NCI-H2107 (cell line): Measurements from ENCODE around the gene HOXD9.

Experiments
- DNase-seq: peaks from one replicate; lab custom pipeline; 2025; lab: John Stamatoyannopoulos, UW

Gene HOXD9

DNA sequence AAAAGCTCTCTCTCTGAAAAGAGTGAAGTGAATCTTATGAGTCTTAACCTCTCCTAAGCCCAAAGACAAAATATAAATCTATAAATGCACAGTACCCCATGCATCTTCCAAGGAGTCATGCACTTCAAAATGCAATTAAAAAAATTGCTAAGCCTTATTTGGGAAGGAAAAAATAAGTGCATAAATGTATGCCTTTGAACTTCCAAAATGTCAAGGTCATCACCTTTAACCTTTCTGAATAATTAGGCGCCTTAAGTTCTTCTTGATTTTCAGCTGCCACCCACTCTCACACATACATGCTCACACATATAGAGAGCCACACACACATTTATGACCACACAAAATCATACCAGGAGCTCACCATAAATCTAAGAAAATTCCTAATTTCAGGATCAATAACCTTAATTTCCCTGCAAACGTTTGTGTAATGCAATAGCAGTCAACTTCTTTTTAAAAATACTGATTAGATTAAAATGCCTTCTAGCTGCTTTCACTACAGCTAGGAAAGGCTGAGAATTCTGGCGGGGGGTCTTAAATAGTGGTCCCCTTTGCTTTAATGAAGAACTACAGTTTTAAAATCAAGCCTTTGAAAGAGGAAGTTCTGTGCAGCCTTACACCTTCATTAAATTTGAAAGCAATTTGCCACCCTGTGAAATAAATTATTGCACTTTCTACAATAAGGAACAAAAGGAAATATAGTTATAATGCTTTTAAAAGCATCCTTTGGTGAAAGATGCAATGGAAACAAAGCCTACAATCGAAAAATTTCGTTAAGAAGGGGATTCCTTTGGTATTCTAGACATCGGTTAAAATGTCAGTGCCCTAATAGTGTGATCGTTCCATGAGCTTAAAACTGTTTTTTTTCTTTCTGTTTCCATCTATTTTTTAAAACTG is 11.9 kb upstream of the HOXD9 start:
- DNase-seq: no peak

DNA sequence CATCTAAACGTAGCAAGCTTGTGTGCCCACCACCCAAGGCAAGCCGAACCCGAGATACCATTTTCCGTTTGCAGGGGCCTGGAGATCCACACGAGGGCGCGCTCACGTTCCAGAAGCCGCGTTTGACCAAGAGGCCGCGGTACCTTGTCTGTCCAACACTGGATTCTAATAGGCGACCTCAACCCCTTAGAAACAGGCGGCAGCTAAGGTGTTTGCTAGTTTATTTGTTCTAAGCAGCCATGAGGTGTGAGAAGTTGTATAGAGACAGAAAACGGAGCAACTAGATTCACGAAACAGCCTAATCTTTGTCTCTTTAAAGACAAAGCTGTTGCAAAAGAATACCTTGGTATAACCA is 11.2 kb upstream of the HOXD9 start:
- peak; percentile 82 for DNase-seq

DNA sequence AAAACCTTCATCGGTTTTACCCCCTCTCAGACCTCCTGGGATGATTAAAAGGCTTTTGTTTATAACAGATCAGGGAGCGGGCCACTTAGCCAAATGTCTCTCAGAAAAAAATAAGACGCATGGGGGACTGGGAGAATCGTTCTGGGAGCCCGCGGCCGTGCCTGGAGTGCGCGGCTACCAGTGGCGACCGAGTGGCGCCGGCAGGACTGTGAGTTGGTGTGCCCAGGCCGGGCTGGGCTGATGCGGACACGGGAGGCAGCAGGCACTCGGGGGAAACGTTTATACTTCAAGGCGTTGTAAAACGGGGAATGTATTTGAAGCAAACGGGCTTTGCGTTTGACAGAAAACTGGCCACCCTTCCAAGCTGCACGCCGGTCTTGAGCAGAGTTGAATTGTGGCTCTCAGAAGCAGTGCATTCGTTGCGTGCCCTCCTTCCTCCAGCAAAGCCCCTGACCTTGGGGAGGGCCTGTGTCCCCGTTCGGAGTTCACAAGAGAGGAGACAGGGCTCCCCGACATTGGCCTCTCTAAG is 10.6 kb upstream of the HOXD9 start:
- no peak for DNase-seq

DNA sequence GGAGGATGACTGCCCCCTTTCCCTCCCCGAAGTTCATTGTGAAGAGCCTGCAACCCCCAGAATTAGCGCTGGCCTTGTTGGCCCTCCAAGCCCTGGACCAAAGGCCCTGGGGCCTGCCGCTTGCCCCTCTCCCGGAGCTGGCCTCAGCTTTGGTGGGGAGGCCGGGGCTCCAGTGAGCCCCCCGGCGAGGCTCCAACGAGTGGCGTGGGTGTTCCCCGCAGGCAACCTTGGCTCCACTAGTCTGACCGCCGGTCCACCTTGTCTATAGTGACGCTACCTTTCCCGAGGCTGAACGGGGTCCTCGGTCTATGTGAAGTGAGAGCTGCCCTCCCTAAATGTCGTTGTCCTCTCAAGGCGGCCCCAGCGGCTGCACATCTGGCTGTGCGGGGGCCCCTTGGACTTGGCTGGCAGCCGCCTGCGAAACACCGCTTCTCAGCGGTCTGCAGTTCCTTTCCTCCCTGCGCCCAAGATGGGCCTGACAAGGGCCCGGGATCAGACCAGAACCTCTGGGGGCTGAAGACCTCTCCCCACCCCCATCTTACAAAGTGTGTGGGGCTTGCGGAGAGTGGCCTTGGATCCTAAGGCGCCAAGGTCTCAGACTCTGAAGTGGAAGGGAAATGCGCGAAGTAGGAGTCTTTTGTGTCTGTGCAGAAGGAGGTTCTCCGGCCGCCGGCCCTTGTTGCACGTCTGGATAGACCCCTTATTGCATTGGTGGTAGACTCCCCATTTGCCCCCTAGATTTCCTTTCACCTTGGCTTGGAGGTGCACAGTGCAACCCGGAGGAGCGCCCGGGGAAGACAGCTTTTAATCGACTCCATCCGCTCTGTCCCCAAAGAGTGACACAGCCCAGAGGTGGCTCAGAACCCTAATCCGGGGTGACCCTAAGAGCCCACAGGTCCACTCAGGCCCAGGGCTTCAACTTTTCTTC is 9.9 kb upstream of the HOXD9 start:
- no peak for DNase-seq

DNA sequence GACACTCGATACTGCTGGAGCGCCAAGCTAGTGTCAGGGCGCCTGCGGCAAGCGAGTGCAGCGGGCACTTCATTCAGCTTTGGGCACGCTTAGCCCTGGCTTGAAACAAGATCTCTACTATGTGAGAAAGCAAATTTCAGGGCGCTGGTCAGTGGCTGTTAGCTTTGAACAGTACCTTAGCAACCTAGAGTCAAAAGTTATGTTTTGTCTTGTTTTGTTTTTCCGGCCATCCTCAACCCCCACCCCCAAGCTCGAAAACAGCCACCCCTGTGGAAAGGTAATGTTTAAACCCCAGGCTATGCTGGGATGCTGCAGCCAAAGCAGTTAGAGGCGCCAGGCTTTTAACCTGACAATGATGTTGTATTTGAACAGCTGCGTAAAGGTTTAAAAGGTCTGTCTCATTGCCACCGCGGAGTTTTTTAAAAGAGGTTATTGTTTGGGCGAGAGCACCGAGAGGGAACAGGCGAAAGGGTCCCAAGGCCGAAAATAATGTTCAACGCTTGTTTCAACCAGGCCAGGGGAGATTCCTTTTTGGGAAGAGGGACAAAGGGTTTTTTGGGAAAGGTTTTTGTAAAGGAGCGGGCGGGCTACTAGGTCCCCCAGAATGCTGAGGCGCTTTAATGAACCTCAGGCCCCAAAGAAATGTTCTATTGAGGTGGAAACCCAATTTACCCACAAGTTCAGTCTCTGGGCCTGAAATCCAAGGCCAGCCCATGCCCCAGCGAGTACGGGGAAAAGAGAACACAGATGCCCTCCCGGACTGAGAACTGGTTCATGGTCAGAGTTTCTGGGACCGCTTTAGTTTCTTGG is 8.2 kb upstream of the HOXD9 start:
- no peak for DNase-seq

DNA sequence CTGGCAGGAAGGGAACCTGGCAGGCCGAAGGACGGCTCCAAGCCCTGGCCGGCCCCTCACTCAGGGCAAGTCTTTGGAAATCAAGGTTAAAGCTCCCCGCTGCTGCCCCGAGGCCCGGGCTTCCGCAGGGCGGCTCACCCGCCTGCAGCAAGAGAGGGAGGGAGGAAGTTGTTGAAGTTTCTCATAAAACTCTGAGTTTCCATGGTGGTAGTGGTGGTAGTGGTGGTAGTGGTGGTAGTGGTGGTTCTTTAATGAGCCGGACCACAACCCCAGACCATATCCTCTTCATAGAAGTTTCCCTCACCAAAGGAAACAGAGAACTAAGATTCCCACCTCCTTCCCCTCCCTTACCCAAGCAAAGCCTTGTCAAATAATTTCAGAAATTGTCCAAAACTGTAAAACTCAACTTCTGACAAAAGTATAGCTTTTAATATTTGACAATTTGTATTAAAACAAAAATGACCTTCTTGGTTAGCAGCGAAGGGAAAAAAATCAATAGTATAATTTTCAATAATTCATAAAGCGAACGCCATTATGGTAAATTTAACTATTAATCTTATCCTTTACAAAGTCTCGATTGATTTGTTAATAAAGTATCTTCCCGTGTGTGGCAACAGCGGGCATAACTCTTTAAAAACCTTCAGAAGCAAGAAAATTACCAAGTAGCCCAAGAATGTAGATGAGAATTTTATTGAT is 7.4 kb upstream of the HOXD9 start:
- no peak for DNase-seq

DNA sequence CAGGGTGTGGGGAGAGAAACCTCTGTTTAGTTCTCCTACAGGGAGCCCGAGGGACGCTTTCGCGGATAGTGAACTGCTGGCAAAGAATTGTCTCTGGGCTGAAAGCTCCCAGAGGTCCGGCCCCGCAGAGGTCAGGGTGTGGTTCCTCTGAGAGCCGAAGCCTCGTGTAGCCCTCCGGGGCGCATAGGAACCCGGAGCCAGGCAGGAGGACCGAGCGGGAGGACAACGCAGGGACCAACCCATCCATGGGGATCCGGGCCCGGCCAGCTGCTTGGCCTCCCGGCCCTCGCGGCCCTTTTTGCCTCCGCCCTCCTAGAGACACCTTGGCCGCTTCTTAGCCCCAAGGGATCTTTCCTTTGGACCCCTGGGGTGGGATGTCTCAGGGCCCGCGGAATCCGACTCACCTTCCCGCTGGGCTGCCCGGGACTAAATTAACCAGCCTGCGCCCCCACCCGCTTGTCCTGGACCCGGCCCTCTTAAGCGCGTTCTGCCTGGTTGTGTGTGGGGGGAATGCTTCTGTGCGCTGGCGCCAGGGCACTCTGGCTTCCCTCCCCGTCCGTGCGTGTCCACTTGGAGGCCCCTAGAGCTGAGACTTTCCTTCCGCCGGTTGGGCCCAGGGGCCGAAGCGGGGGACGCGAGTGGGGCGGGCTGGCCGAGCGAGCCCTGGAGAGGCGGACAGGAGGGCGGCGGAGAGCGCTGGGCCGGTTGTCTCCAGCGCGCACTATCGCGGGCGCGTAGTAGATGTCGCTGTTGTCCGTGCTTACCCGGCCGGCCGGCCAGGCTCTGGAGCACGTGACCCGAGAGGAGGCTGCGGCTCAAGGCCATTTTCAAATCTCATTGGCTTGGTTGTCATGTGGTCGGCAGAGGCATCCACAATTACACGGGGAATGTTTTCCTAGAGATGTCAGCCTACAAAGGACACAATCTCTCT is 6.4 kb upstream of the HOXD9 start, which contains the start of gene HOXD10:
Gene HOXD10, plus strand, starts transcription at position 896 of the 931 bp plus-strand sequence. CDS start 56 bp downstream, outside the sequence.
- DNase-seq: peak; percentile 62

DNA sequence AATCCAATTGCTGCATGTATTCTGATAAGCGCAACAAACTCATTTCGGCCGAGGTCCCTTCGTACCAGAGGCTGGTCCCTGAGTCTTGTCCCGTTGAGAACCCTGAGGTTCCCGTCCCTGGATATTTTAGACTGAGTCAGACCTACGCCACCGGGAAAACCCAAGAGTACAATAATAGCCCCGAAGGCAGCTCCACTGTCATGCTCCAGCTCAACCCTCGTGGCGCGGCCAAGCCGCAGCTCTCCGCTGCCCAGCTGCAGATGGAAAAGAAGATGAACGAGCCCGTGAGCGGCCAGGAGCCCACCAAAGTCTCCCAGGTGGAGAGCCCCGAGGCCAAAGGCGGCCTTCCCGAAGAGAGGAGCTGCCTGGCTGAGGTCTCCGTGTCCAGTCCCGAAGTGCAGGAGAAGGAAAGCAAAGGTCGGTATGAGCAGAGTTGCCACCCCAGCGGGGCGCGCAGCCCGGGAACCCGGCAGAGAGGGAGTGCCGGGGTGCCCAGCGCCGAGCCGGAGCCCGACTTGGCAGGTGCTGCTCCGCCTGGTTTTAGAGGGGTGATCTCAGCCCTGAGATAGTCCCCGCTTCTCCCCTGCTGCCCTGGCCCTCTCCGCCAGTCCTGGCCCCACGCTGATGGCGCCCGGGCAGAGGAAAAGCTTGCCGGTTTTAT is 5.2 kb upstream of the HOXD9 start:
- no peak for DNase-seq

DNA sequence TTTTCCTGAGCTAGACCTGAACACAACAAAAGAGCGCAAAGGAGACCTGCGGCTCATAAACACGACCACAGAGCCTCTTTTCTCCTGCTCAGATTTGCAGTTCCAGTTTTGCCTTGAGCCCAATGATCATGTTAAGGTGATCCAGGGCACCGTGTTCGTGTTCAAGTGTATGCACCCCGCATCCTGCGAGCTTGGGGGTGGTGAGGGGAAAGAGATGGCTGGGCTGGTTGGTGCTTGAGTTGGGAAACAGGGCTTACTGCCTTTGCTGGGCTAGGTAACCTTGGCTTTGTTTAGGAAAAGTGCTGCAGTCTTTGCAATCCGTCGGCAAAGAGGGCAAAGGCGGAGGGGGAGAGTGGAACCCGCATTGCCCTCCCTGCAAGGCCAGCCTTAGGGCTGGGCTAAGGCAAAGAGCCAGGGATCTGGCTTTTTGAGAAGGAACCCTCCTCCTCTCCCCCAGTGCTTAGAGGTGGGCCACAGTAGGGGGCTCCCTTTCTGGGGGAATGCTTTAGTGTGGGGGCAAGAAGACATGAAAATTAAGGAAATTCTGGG is 4.6 kb upstream of the HOXD9 start:
- no peak for DNase-seq

DNA sequence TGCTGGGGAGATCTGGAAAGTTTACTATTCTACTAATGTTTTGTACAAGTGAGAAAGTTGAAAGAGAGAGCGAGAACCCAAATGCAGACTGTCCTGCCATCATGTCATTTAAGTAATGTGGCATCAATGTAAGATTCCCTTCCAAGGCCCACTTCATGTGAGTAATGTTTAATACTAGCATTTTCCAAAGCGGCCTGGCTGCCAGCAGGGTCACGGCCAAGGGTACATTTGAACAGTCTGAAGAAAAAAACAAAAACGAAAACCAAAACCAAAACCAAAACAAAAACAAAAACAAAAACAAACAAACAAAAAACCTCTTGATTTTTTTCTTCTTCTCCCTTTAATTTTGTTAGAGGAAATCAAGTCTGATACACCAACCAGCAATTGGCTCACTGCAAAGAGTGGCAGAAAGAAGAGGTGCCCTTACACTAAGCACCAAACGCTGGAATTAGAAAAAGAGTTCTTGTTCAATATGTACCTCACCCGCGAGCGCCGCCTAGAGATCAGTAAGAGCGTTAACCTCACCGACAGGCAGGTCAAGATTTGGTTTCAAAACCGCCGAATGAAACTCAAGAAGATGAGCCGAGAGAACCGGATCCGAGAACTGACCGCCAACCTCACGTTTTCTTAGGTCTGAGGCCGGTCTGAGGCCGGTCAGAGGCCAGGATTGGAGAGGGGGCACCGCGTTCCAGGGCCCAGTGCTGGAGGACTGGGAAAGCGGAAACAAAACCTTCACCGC is 3.7 kb upstream of the HOXD9 start:
- DNase-seq: peak; percentile 92

DNA sequence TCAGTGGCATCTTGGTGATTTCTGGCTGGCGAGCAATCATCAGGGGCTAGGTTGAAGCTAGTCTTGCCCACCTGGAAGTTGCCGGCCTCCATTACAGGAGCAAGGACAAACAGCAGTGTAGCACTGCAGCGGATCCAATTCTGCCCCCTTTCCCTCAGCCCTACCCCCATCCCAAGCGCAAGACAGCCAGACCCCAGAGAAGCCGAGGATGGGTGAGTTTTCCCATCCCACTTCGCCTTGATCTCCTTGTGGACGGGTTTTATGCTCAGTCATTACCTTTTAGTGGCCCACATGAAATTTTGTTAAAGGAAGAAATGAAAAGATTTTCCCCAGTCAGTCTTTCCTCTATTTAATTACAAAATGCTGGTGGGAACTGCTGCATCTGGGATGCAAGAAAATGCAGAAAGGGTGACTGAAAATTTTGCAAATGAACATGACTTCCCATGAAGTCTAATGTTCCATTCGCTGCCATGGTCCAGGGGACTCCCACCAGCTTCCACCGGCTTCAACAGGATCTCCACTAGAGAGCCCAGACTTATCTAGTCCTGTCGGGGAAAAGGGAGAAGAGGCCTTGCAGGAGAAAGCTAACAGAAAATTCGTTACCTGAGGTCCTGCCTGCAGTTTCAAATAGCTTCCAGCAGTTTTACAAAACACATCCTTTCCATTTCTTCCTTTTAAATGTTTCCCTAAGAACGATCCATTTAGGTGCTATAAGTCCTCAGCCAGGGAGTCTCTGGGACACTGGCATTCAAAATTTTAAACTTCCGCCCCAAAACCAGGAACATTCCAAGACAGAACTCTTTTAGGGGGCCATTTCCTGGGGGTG is 1.9 kb upstream of the HOXD9 start:
- DNase-seq: no peak

DNA sequence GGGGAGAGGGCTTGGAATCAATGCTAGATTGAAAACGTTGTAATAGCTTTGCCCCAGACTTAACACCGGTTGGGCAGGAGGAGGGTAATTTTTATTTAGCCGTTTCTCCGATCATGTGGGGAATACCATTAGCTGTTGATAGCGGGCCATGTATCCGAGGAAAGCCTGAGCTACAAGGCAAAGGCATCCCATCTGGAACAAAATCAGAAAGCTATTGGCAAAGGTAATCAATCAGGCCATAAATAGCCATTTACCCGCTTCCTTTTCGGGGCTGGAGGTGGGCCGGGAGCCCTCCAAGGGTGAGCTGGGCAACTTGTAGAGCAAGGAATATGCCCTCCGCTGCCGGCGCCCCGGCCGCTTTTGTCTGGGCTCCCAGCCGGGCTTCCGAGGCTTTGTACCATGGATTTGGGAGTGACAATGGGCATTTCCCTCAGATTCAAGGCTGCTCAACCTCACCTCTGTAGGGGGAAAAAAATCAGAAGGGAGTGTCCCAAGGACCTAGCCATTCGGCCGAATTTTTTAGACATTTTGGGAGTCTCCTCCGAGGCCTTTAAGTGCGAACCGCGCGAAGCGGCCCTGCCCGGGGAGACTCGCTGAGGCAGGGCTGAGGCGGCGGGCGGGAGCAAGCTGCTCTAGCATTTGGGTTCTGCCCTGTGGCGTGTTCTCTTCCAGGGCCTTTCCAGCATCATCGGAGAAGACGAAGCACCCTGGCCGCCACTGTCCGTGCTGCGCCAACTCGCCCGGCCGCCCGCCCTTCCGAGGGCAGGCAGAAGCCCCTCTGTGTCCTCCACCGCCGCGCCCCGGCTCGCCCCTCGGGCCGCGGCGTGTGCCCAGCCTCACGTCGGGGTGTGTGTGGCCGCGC is 1.1 kb upstream of the HOXD9 start:
- DNase-seq: no peak

DNA sequence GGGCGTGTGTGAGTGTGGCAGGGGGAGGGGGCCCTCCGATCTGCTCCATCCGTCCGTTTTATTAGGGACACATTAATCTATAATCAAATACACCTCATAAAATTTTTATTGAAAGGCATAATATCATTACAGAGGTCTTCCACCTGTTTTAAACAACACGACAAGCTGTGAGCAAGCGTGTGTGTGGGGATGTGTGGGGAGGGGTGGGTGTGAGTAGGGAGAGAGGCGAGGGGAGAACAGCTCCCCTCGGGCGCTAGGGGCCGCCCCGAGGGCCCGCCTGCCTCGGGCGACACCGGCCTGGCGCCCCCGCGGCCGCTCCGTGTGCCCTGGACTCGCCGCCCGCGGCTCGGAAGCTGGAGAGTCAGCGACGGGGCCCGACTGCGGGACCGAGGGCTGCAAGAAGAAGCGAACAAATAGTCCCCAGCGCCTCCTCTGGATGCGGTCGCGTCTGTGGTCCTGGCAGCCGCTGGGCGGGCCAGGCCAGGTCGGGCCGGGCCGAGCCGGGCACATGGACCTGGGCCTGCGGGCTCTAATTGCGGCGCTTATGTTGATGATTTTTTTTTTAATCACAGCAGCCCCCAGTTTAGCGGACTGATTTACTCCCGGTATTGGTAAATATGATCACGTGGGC is 352 bp upstream of the HOXD9 start:
- DNase-seq: no peak

DNA sequence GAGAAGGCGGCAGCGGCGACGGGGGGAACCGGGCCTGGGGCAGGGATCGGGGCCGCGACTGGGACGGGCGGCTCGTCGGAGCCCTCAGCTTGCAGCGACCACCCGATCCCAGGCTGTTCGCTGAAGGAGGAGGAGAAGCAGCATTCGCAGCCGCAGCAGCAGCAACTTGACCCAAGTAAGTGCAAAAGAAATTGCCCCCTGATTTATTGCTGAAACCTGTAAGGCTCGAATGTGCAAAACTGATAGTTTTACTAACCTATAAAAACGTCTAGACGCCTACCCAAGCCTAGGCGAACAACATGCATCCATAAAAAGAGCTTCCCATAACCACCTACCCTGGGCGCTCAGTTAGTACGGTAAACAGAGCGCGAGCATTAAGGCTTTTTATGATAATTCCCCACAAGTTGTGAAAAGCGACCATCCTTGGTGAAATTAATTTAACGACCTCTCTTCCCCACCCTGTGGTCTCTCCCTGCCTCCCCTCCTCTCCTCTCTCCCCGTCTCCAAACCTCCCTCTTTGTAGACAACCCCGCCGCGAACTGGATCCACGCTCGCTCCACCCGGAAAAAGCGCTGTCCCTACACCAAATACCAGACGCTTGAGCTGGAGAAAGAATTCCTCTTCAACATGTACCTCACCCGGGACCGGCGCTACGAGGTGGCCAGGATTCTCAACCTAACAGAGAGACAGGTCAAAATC is 1.0 kb downstream of the HOXD9 start:
- no peak for DNase-seq

DNA sequence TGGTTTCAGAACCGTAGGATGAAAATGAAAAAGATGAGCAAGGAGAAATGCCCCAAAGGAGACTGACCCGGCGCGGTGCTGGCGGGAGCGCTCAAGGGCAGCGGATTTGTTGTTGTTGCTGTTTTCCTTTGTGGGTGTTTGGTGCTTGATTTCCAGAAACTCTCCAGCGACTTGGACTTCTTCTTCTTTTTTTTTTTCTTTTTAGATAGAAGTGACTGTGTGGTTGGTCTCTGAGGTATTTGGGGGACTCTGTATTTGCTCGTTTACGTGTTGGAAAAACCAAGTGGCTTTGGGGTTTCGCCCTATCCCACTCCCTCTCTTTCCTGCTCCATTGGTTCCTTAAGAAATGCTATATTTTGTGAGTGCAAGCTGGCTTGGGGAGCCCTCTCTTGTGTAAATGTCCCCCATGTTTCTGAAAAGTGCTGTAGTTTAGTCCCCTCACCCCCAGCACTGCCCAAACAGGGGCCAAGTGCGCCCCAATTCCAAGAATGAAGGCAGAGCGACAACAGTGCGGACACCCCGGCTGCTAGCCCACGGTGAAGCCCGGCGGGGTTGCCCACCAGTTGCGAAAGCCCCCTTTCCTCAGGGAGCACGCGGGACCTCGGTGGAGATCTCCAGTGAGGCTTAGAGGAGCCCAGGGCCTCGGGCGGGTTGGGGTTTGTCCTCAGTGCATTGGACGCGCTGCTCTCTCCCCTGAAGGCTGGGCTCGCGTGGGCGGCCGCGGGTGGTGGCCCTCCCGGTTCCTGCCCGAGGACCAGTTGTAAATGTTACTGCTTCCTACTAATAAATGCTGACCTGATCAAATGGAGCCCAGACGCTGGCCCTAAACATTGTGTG is 1.8 kb downstream of the HOXD9 start:
- no peak for DNase-seq
